ENCODE results near the gene RAB38. TPM values are rescaled to one million over a fixed set of nuclear protein-coding genes. Genes with fewer than 3 reads are reported as not detected.

RAB38 gene
- total RNA-seq, 1 donor, result 1.1 TPM

DNA sequence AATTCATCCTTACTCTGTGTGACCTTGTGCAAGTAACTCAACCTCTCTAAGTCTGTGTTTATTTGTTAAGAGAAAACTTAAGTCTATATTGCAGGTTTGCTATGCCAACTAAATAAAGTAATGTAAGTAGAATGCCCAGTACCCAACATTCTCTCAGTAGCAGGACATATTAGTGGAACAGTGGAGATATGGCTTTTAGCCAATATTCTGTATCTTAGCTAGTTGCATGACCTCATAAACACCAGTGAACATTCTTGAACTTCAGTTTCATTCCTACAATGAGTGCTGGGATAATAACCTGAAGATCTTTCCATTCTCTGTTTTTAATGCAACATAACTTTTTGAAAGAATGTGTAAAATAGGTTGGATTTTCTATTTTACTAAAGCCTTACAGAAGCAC lies 77.0 kb downstream of the RAB38 start:
- Histone ChIP-seq H3K4me1 (ENCODE audit: insufficient read depth, low read length) (no peaks in the 10 kb centered on the region), H3K36me3 (ENCODE audit: insufficient read depth, low read length) (no peaks in the 10 kb centered on the region), H3K4me2 (ENCODE audit: insufficient read depth, low read length) (no peak overlapping the region), H3K9me3 (ENCODE audit: low read depth, low read length) (no peaks in the 10 kb centered on the region), H4K20me1 (ENCODE audit: insufficient read depth, low read length) (no peaks in the 10 kb centered on the region), H3K27ac (ENCODE audit: low read depth, low read length) (no peak overlapping the region), H3K4me3 (ENCODE audit: insufficient read depth, low read length) (no peak overlapping the region), H2AFZ (ENCODE audit: low read length) (no peak overlapping the region), H3K79me2 (ENCODE audit: insufficient read depth, low read length) (no peaks in the 10 kb centered on the region), H3K27me3 (ENCODE audit: insufficient read depth, low read length) (no peaks in the 10 kb centered on the region)
- DNase-seq (ENCODE audit: insufficient read length, low spot score, missing footprints), result no peak
- TF ChIP-seq, protein P1, sequence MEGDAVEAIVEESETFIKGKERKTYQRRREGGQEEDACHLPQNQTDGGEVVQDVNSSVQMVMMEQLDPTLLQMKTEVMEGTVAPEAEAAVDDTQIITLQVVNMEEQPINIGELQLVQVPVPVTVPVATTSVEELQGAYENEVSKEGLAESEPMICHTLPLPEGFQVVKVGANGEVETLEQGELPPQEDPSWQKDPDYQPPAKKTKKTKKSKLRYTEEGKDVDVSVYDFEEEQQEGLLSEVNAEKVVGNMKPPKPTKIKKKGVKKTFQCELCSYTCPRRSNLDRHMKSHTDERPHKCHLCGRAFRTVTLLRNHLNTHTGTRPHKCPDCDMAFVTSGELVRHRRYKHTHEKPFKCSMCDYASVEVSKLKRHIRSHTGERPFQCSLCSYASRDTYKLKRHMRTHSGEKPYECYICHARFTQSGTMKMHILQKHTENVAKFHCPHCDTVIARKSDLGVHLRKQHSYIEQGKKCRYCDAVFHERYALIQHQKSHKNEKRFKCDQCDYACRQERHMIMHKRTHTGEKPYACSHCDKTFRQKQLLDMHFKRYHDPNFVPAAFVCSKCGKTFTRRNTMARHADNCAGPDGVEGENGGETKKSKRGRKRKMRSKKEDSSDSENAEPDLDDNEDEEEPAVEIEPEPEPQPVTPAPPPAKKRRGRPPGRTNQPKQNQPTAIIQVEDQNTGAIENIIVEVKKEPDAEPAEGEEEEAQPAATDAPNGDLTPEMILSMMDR (IDR thresholded peaks at IDR 0.05; ENCODE audit: extremely low read depth, low read depth, low read length), result no peak

DNA sequence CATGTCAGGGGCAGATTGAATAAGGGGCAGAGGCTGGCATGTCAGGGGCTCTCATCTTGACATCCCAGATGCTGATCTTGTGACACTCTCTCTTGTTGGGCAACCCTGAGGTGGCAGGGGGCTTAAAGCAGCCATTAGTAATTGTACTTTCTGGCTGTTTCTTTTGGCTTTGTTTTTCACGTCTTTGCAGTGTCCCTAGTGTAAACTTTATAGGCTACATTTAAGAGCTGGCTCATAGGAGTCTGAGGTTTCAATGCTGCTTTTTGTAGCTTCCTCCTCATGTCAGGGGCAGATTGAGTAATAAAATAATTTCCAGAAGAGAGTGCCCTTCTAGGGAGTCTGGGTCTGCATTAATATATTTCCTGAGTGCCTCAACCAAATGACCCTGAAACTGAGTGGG lies 86.1 kb downstream of the RAB38 start:
- no peaks in the 10 kb centered on the region for H3K27me3 ChIP-seq (ENCODE audit: insufficient read depth, low read length)
- H2AFZ ChIP-seq (ENCODE audit: low read length), result no peak overlapping the region
- TF ChIP-seq, protein P1 (IDR thresholded peaks at IDR 0.05; ENCODE audit: extremely low read depth, low read depth, low read length), result no peak
- no peak overlapping the region for H3K27ac ChIP-seq (ENCODE audit: low read depth, low read length)
- H3K4me1 ChIP-seq (ENCODE audit: insufficient read depth, low read length), result no peaks in the 10 kb centered on the region
- DNase-seq (ENCODE audit: insufficient read length, low spot score, missing footprints), result no peak
- H3K79me2 ChIP-seq (ENCODE audit: insufficient read depth, low read length), result no peaks in the 10 kb centered on the region
- H3K4me2 ChIP-seq (ENCODE audit: insufficient read depth, low read length), result no peak overlapping the region
- no peaks in the 10 kb centered on the region for H3K9me3 ChIP-seq (ENCODE audit: low read depth, low read length)
- H3K36me3 ChIP-seq (ENCODE audit: insufficient read depth, low read length), result no peaks in the 10 kb centered on the region
- H3K4me3 ChIP-seq (ENCODE audit: insufficient read depth, low read length), result no peak overlapping the region
- no peaks in the 10 kb centered on the region for H4K20me1 ChIP-seq (ENCODE audit: insufficient read depth, low read length)

DNA sequence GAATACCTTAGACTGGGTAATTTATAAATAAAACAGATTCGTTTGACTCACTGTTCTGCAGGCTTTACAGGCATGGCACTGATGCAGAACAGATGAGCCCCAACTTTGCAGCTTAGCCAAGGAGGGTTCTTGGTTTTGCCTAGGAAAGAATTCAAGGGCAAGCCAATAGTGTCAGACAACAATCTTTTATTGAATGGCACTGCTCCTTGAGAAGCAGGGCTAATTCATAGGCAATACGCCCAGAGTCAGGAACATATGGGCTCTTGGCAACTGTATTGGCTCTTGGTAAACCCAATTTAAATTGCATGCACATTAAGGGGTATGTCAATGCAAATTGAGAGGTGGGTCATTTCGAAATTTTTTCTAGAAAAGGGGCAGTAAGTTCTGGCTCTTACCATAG lies 87.9 kb downstream of the RAB38 start:
- Histone ChIP-seq H2AFZ (ENCODE audit: low read length) (no peak overlapping the region), H3K9me3 (ENCODE audit: low read depth, low read length) (no peaks in the 10 kb centered on the region), H3K4me1 (ENCODE audit: insufficient read depth, low read length) (no peaks in the 10 kb centered on the region), H3K4me2 (ENCODE audit: insufficient read depth, low read length) (no peak overlapping the region), H3K27ac (ENCODE audit: low read depth, low read length) (no peak overlapping the region), H3K79me2 (ENCODE audit: insufficient read depth, low read length) (no peaks in the 10 kb centered on the region), H3K36me3 (ENCODE audit: insufficient read depth, low read length) (no peaks in the 10 kb centered on the region), H3K27me3 (ENCODE audit: insufficient read depth, low read length) (no peaks in the 10 kb centered on the region), H4K20me1 (ENCODE audit: insufficient read depth, low read length) (no peaks in the 10 kb centered on the region), H3K4me3 (ENCODE audit: insufficient read depth, low read length) (no peak overlapping the region)
- no peak for DNase-seq (ENCODE audit: insufficient read length, low spot score, missing footprints)
- TF ChIP-seq, protein P1 (IDR thresholded peaks at IDR 0.05; ENCODE audit: extremely low read depth, low read depth, low read length), result no peak

DNA sequence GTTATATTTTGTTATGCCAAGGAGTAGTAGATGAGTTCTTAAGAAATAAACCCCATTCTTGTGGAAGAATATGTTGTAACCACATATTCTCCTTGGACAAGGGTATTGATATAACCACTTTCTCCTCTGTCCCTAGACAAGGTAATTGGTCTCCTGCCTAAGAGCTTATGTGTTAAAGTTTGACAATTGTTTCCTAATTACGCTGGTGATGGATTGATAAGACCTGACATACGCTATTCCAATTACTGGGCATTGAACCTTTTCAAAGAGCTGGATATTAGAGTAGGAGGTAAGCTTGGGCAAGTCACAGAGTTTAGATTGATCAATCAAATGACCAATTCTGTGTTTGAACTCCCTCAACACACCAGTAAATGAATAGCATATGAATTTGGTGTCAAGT lies 88.9 kb downstream of the RAB38 start:
- DNase-seq (ENCODE audit: insufficient read length, low spot score, missing footprints), result no peak
- no peak overlapping the region for H3K4me3 ChIP-seq (ENCODE audit: insufficient read depth, low read length)
- no peak overlapping the region for H3K27ac ChIP-seq (ENCODE audit: low read depth, low read length)
- no peak overlapping the region for H3K4me2 ChIP-seq (ENCODE audit: insufficient read depth, low read length)
- TF ChIP-seq, protein P1 (IDR thresholded peaks at IDR 0.05; ENCODE audit: extremely low read depth, low read depth, low read length), result no peak
- H3K79me2 ChIP-seq (ENCODE audit: insufficient read depth, low read length), result no peaks in the 10 kb centered on the region
- H3K4me1 ChIP-seq (ENCODE audit: insufficient read depth, low read length), result no peaks in the 10 kb centered on the region
- H2AFZ ChIP-seq (ENCODE audit: low read length), result no peak overlapping the region
- no peaks in the 10 kb centered on the region for H3K36me3 ChIP-seq (ENCODE audit: insufficient read depth, low read length)
- no peaks in the 10 kb centered on the region for H3K9me3 ChIP-seq (ENCODE audit: low read depth, low read length)
- no peaks in the 10 kb centered on the region for H4K20me1 ChIP-seq (ENCODE audit: insufficient read depth, low read length)
- no peaks in the 10 kb centered on the region for H3K27me3 ChIP-seq (ENCODE audit: insufficient read depth, low read length)

Measured in osteoblast (primary cell).